Dedifferentiated amniotic fluid mesenchymal stem cell (primary cell): ENCODE measurements around the gene MAGEA2B.
"Not testable (repeated sequence)": the region's sequence is repeated elsewhere in the genome, so short reads cannot be mapped to it uniquely, and the experiment has no call there.

Source experiments
- DNase-seq: peaks from one replicate; pipeline ENCODE4 v3.0.0-alpha.2; 2016; ENCODE audit errors: extremely low spot score

Gene MAGEA2B, protein sequence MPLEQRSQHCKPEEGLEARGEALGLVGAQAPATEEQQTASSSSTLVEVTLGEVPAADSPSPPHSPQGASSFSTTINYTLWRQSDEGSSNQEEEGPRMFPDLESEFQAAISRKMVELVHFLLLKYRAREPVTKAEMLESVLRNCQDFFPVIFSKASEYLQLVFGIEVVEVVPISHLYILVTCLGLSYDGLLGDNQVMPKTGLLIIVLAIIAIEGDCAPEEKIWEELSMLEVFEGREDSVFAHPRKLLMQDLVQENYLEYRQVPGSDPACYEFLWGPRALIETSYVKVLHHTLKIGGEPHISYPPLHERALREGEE

DNA sequence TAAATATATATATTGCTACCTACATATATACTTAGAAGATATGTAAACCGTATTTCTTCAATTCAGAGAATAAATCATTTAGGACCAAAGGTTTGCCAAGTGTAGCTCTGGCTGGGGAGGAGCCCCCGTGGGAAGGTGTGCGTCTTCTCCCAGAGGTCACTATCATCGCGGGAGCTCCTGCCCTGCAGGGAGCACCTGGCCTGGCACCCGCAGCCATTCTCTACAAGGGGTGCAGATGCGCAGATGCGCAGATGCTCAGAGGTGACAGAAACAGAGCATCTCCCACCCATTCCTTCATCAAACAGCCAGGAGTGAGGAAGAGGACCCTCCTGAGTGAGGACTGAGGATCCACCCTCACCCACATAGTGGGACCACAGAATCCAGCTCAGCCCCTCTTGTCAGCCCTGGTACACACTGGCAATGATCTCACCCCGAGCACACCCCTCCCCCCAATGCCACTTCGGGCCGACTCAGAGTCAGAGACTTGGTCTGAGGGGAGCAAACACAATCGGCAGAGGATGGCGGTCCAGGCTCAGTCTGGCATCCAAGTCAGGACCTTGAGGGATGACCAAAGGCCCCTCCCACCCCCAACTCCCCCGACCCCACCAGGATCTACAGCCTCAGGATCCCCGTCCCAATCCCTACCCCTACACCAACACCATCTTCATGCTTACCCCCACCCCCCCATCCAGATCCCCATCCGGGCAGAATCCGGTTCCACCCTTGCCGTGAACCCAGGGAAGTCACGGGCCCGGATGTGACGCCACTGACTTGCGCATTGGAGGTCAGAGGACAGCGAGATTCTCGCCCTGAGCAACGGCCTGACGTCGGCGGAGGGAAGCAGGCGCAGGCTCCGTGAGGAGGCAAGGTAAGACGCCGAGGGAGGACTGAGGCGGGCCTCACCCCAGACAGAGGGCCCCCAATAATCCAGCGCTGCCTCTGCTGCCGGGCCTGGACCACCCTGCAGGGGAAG, at the start of gene MAGEA2B:
TSS of gene MAGEA2B (plus strand) at position 814 of the 973 bp plus-strand sequence. CDS start 2,479 bp downstream, outside the sequence.
- DNase-seq: not testable (repeated sequence)

DNA sequence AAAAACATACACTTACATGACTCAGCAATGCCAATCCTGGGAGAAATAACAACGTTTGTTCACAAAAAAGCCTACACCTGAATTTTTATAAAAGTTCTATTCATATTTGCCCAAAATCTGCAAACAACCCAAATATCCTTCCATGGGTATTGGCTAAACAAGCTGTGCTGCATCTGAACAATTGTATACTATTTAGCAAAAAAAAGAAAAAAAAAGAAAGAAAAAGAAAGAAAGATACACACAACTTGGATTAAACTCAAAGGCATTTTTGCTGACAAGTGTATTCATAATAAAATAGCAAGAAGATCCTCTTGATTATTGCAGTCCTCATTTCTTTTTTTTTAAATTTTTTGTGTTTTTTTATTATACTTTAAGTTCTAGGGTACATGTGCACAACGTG, 40.3 kb upstream of the MAGEA2B start:
- no peak for DNase-seq

DNA sequence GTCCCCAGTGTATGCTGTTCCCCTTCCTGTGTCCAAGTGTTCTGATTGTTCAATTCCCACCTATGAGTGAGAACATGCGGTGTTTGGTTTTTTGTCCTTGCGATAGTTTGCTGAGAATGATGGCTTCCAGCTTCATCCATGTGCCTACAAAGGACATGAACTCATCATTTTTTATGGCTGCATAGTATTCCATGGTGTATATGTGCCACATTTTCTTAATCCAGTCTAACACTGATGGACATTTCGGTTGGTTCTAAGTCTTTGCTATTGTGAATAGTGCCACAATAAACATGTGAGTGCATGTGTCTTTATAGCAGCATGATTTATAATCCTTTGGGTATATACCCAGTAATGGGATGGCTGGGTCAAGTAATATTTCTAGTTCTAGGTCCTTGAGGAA, 39.8 kb upstream of the MAGEA2B start:
- DNase-seq: not testable (repeated sequence)

- DNase-seq: not testable (repeated sequence)
Measured at GRCh38 chrX:152681012-152681411, 33.4 kb upstream of the MAGEA2B start.

- not testable (repeated sequence) for DNase-seq
Measured at GRCh38 chrX:152697952-152698931, 16.2 kb upstream of the MAGEA2B start, which contains the start of gene MAGEA3. Gene MAGEA3, plus strand, starts transcription at chrX:152698794. Its CDS starts 2,039 bp downstream, at chrX:152700833.

- DNase-seq: not testable (repeated sequence)
Measured at GRCh38 chrX:152700390-152700789, 14.0 kb upstream of the MAGEA2B start.

- DNase-seq: not testable (repeated sequence)
Measured at GRCh38 chrX:152706500-152706899, 7.9 kb upstream of the MAGEA2B start.

DNA sequence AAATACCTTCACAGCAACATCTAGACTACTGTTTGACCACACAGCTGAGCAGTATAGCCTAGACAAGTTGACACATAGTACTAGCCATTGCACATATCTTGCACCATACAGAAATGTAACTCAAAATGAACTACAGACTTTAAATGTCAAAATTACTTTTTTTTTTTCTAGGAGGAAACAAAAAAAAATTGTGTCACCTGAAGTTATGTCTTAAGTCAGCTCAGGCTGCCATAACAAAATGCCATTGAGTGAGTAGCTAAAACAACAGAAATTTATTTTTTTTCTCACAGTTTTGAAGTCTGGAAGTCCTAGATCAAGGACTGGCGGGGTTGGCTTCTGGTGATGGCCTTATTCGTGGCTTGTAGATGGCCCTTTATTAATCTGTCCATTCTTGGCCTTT, 5.3 kb upstream of the MAGEA2B start, which contains the start of gene CSAG2:
TSS of gene CSAG2 (minus strand) at position 101 of the 400 bp plus-strand sequence. CDS start 161 bp downstream, outside the sequence.
- not testable (repeated sequence) for DNase-seq

- not testable (repeated sequence) for DNase-seq
Measured at GRCh38 chrX:152713195-152713594, 1.2 kb upstream of the MAGEA2B start.

GRCh38 chrX:152725409-152725808, 11.0 kb downstream of the MAGEA2B start:
- no peak for DNase-seq

DNA sequence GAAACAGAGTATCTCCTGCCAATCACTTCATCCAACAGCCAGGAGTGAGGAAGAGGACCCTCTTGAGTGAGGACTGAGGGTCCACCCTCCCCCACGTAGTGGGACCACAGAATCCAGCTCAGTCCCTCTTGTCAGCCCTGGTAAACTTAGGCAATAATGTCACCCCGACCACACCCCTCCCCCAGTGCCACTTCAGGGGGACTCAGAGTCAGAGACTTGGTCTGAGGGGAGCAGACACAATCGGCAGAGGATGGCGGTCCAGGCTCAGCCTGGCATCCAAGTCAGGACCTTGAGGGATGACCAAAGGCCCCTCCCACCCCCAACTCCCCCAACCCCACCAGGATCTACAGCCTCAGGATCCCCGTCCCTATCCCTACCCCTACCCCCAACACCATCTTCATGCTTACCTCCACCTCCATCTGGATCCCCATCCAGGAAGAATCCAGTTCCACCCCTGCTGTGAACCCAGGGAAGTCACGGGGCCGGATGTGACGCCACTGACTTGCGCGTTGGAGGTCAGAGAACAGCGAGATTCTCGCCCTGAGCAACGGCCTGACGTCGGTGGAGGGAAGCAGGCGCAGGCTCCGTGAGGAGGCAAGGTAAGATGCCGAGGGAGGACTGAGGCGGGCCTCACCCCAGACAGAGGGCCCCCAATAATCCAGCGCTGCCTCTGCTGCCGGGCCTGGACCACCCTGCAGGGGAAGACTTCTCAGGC, 19.0 kb downstream of the MAGEA2B start, which contains the start of the genes CSAG1 and MAGEA12:
TSS of gene CSAG1 (minus strand) at position 461 of the 715 bp plus-strand sequence. CDS start 1,261 bp downstream, outside the sequence.
TSS of gene MAGEA12 (plus strand) at position 497 of the 715 bp plus-strand sequence. CDS start 2,405 bp downstream, outside the sequence.
- no peak for DNase-seq

- DNase-seq: not testable (repeated sequence)
Measured at GRCh38 chrX:152734143-152734858, 19.9 kb downstream of the MAGEA2B start.

DNA sequence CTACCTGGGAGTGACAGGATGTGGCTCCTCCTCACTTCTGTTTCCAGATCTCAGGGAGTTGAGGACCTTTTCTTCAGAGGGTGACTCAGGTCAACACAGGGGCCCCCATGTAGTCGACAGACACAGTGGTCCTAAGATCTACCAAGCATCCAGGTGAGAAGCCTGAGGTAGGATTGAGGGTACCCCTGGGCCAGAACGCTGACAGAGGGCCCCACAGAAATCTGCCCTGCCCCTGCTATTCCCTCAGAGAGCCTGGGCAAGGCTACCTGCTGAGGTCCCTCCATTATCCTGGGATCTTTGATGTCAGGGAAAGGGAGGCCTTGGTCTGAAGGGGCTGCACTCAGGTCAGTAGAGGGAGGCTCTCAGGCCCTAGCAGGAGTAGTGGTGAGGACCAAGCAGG, 20.7 kb downstream of the MAGEA2B start:
- no peak for DNase-seq

DNA sequence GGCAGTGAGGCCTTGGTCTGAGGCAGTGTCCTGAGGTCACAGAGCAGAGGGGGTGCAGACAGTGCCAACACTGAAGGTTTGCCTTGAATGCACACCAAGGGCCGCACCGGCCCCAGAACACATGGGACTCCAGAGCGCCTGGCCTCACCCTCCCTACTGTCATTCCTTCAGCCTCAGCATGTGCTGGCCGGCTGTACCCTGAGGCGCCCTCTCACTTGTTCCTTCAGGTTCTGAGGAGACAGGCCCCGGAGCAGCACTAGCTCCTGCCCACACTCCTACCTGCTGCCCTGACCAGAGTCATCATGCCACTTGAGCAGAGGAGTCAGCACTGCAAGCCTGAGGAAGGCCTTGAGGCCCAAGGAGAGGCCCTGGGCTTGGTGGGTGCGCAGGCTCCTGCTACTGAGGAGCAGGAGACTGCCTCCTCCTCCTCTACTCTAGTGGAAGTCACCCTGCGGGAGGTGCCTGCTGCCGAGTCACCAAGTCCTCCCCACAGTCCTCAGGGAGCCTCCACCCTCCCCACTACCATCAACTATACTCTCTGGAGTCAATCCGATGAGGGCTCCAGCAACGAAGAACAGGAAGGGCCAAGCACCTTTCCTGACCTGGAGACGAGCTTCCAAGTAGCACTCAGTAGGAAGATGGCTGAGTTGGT, 21.6 kb downstream of the MAGEA2B start:
- no peak for DNase-seq

GRCh38 chrX:152736528-152736927, 22.1 kb downstream of the MAGEA2B start:
- DNase-seq: not testable (repeated sequence)

DNA sequence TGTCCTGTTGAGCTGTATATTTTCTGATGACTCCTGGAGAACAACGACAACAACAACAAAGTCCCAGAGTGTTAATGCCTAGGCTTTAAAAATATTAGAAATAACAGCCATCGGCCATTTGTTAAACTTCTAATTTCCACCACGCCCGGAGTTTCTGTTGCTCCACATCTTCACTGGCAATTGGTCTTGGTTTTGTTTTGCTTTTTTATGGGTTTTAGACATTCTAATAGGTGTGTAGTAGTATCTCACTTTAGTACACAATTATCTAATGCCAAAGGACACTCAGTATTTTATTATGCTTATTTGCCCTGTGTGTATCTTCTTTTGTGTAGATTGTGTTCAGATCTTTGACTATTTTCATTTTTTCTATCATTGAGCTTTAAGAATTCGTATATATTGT, 24.1 kb downstream of the MAGEA2B start:
- no peak for DNase-seq

DNA sequence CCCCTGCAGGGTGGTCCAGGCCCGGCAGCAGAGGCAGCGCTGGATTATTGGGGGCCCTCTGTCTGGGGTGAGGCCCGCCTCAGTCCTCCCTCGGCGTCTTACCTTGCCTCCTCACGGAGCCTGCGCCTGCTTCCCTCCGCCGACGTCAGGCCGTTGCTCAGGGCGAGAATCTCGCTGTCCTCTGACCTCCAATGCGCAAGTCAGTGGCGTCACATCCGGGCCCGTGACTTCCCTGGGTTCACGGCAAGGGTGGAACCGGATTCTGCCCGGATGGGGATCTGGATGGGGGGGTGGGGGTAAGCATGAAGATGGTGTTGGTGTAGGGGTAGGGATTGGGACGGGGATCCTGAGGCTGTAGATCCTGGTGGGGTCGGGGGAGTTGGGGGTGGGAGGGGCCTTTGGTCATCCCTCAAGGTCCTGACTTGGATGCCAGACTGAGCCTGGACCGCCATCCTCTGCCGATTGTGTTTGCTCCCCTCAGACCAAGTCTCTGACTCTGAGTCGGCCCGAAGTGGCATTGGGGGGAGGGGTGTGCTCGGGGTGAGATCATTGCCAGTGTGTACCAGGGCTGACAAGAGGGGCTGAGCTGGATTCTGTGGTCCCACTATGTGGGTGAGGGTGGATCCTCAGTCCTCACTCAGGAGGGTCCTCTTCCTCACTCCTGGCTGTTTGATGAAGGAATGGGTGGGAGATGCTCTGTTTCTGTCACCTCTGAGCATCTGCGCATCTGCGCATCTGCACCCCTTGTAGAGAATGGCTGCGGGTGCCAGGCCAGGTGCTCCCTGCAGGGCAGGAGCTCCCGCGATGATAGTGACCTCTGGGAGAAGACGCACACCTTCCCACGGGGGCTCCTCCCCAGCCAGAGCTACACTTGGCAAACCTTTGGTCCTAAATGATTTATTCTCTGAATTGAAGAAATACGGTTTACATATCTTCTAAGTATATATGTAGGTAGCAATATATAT, 39.5 kb downstream of the MAGEA2B start, which contains the start of gene MAGEA2:
TSS of gene MAGEA2 (minus strand) at position 157 of the 965 bp plus-strand sequence. CDS start 2,479 bp downstream, outside the sequence.
- DNase-seq: not testable (repeated sequence)
